Measurements from ENCODE around the gene DOK1. TPM values are rescaled to one million over a fixed set of nuclear protein-coding genes. Genes with fewer than 3 reads are reported as not detected.
A peak's percentile ranks its signal among the peaks of the same experiment; 100 is the strongest.

The DOK1 gene
- total and polyA plus RNA-seq, 7 donors = 16.1 to 24.9 (median 18.2) TPM

DNA sequence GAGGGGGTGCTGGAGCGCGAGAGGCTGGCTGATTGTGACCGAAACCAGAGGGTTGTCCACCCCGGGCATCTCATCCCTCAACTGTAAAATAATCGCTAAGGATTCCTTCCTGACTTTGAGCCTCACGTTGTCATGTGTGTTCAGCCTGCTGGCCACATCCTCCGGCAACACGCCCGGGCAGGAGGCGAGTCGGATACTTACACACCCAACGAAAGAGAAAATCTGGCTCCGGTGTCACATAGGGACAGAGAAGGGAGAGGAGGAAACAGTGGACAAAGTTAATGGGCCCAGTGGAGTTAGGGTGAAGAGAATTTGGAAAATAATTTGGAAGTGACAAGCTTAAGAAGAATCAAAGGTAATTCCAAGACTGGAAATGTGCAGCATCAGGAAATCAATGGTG lies 37.9 kb upstream of the DOK1 start:
- WGBS, 2 donors = 76 to 86% methylated on average over 13 of the region's 13 CpGs
- H3K27me3 ChIP-seq = peaks cover 51 to 95% (median 81%) of the 10 kb centered on the region in 3 donors
- H3K9me3 ChIP-seq = no peaks in the 10 kb centered on the region
- intact Hi-C loops (cut with DNase I) = no loop called here
- peaks cover 0 to 36% (median 29%) of the 10 kb centered on the region in 4 donors for H3K4me1 ChIP-seq
- TF ChIP-seq POLR2AphosphoS5 (IDR thresholded peaks at IDR 0.05) = no peak
- TF ChIP-seq POLR2A (IDR thresholded peaks at IDR 0.05) = no peak
- no peak for TF ChIP-seq EP300 (IDR thresholded peaks at IDR 0.05)
- TF ChIP-seq, protein P1, sequence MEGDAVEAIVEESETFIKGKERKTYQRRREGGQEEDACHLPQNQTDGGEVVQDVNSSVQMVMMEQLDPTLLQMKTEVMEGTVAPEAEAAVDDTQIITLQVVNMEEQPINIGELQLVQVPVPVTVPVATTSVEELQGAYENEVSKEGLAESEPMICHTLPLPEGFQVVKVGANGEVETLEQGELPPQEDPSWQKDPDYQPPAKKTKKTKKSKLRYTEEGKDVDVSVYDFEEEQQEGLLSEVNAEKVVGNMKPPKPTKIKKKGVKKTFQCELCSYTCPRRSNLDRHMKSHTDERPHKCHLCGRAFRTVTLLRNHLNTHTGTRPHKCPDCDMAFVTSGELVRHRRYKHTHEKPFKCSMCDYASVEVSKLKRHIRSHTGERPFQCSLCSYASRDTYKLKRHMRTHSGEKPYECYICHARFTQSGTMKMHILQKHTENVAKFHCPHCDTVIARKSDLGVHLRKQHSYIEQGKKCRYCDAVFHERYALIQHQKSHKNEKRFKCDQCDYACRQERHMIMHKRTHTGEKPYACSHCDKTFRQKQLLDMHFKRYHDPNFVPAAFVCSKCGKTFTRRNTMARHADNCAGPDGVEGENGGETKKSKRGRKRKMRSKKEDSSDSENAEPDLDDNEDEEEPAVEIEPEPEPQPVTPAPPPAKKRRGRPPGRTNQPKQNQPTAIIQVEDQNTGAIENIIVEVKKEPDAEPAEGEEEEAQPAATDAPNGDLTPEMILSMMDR (IDR thresholded peaks at IDR 0.05) = no peak
- H3K36me3 ChIP-seq = no peaks in the 10 kb centered on the region
- H3K4me3 ChIP-seq = peak overlapping the region in 2 of 4 donors; percentile 26 to 40
- no peak overlapping the region for H3K27ac ChIP-seq
- DNase-seq = no peak

DNA sequence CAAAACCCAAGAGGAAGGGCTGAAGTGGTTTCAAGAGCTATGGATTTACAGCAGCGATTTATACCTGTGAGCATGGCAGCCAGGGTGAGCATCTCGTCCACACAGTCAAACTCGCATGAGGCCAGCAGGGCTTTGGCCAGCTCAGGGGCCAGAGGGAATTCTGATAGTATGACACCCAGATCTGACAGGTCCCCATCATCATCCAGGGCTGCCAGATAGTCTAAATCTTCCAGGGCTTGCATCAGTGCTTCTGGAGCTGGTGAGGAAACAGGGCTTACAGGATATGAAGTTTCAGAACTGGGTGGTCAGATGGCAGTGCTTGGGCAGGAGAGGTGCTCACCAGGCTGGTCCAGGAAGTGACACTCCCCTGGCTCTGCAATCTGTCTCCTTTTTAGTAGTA lies 32.0 kb upstream of the DOK1 start:
- peaks cover 0 to under 1% (median 0%) of the 10 kb centered on the region in 4 donors for H3K4me1 ChIP-seq
- H3K27me3 ChIP-seq = peaks cover 2 to 36% (median 22%) of the 10 kb centered on the region in 3 donors
- H3K9me3 ChIP-seq = no peaks in the 10 kb centered on the region
- peaks cover 13 to 21% (median 16%) of the 10 kb centered on the region in 4 donors for H3K36me3 ChIP-seq
- intact Hi-C loops (cut with DNase I) = no loop called here
- WGBS, 2 donors = 85 to 91% methylated on average over 3 of the region's 3 CpGs
- no peak overlapping the region for H3K4me3 ChIP-seq
- no peak for DNase-seq
- H3K27ac ChIP-seq = no peak overlapping the region
- TF ChIP-seq EP300 (IDR thresholded peaks at IDR 0.05) = no peak
- TF ChIP-seq, protein P1 (IDR thresholded peaks at IDR 0.05) = no peak
- TF ChIP-seq POLR2AphosphoS5 (IDR thresholded peaks at IDR 0.05) = no peak
- TF ChIP-seq POLR2A (IDR thresholded peaks at IDR 0.05) = no peak

DNA sequence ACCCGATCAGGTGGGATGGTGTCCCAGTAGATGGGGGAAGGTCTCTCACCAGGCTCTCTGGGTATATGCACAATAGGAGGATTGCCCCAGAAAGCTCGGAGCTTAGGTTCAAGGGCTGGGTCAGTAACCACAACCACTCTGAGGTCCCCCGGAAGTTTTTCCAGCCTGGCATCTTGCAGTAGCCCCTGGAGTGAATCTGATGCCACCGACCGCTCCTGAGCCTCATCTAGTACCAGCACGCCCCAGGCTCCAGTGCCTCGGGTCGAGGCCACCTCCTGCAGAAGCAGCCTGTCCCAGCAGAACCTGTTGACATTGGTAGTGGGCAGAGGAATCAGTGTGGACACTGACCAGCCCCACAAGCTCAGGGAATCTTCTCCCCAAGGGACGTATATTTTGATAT lies 30.5 kb upstream of the DOK1 start:
- WGBS, 2 donors = 90 to 94% methylated on average over 9 of the region's 9 CpGs
- Histone ChIP-seq H3K36me3 (peaks cover 21 to 28% (median 22%) of the 10 kb centered on the region in 4 donors), H3K27me3 (peaks cover 0 to 21% (median 9%) of the 10 kb centered on the region in 3 donors), H3K9me3 (no peaks in the 10 kb centered on the region), H3K4me1 (peaks cover 0 to 15% (median 10%) of the 10 kb centered on the region in 4 donors), H3K27ac (no peak overlapping the region), H3K4me3 (no peak overlapping the region)
- no peak for DNase-seq
- intact Hi-C loops (cut with DNase I) = no loop called here
- no peak for TF ChIP-seq POLR2AphosphoS5 (IDR thresholded peaks at IDR 0.05)
- TF ChIP-seq, protein P1 (IDR thresholded peaks at IDR 0.05) = no peak
- TF ChIP-seq EP300 (IDR thresholded peaks at IDR 0.05) = no peak
- no peak for TF ChIP-seq POLR2A (IDR thresholded peaks at IDR 0.05)

DNA sequence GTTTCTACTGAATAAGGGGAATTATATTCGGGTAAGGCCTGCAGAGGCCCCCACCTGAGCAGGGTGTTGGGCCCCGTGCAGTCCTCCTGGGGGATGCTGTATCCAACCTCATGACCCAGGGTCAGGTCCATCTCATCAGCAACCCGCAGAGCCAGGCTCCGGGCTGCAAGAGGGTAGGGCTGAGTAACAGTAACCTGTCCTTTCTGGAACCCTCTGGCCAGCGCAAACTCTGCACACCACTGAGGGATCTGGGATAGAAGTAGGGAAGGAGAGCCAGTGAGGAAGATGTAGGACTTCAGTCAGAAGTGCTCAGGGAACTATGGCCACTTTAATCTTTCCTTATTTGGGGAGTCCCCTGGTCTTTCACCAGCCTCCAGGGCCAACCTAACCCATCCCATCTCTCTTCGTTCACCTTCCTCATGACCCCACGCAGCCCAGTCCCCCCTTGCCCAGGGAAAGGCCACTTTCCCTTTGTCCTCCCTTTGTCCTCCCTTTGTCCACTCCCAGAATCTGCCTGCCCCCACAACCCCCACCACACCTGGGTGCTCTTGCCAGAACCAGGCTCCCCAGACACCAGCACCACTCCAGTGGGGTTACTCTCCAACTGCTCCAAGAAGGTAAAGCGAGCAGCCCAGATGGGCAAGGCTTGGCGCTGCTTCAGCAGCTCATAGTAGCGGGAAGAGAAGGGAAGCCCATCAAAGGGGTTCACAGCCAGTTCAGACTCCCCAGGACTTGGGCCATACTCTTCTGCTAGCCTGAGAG lies 29.4 kb upstream of the DOK1 start:
- Histone ChIP-seq H3K4me3 (no peak overlapping the region), H3K4me1 (peaks cover 0 to 19% (median 11%) of the 10 kb centered on the region in 4 donors), H3K36me3 (peaks cover 21 to 28% (median 22%) of the 10 kb centered on the region in 4 donors), H3K27ac (no peak overlapping the region), H3K27me3 (peaks cover 0 to 10% (median 0%) of the 10 kb centered on the region in 3 donors), H3K9me3 (no peaks in the 10 kb centered on the region)
- DNase-seq = no peak
- 95% methylated on average over 10 of the region's 10 CpGs for WGBS, 2 donors
- TF ChIP-seq POLR2A (IDR thresholded peaks at IDR 0.05) (no peak), POLR2AphosphoS5 (IDR thresholded peaks at IDR 0.05) (no peak), EP300 (IDR thresholded peaks at IDR 0.05) (no peak)
- TF ChIP-seq, protein P1 (IDR thresholded peaks at IDR 0.05) = no peak
- intact Hi-C loops (cut with DNase I) = loop anchor here (5.0 kb wide), 1 partner anchor 62 kb away; no protein-coding TSS in a partner anchor
